DMS 273 (cell line): ENCODE measurements around the gene CHD6.

Source experiments
- DNase-seq: peaks from one replicate; lab custom pipeline; 2025; ENCODE audit not compliant: unreplicated experiment; lab: John Stamatoyannopoulos, UW

Gene CHD6

GRCh38 chr20:41398408-41398807 is 219.8 kb downstream of the CHD6 start:
- DNase-seq = no peak

DNA sequence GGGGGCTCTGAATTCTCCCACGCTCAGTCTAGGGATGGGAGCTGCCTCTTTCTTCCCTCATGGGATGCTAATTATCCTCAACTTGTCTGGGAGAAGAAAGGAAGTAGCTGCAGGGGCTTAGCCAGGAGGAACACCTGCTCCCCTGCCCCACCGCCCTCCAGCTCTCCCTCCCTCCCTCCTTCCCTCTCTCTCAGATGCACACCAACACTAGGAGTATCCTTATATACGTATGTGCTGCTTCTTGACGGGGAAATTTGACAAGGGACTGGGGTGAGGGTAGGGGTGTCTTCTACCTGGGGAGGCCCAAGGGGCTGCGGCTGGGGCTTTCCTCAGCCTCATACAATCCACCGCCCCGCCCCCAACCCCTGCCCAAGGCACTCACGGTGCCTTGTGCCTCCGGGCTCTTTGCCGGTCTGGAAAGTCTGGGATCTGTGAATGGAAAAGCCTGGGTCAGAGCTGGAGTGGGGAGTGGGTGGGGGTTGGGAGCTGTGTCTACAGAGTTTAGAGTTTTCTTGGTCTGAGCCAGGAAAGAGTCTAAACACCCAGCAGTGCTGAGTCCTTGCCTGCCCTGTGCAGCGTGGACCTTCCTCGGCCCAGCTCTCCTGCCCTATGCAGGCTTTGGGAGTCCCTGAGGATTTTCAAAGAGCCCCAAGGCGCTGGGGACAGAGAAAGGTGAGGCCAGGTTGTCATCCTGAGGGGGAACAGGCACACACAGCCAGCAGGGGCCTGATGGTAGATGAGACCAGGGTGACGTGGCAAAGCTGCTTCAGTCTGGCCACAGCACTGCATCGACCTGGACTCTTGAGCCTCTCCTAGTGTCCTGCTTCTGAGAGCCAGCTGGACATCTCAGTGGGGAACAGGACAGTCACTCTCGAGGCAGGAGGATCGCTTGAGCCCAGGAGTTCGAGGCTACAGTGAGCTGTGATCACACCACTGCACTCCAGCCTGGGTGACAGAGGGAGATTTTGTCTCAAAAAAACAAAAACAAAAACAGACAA is 222.2 kb downstream of the CHD6 start:
- no peak for DNase-seq

DNA sequence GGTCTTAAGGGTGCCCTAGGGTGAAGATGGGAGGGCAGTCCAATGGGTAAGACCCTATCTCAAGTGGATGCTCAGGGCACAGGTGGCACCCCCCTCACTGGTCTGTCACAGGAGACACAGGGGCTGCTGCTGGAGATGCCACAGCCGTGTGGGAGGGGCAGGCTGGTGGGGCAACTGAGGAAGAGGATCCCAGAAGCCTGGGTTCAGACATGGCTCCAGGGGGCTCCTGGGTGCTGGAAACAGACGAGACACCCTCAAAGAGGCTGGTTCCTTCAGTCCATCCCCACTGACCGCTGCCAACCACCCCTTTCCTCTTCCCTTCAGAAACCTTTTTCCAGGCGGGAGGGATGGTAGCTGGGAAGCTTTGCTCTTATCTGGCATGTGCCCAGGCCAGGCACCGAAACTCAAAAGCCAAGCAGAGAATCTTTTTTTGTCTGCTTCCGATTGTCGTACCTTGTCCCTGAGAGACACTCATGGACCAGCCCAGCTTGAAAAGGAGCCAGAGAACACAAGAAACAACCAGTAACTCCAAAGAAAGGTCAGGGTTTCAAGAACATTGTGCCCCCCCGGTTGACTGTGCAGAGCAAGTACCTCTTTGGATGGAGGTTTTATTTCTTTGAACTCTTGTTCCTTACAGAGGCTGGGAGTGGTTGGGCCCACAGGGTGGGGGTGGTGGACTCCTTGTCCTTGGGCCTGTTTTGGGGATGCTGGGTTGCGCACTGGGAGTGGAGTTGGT is 223.1 kb downstream of the CHD6 start:
- DNase-seq = no peak

DNA sequence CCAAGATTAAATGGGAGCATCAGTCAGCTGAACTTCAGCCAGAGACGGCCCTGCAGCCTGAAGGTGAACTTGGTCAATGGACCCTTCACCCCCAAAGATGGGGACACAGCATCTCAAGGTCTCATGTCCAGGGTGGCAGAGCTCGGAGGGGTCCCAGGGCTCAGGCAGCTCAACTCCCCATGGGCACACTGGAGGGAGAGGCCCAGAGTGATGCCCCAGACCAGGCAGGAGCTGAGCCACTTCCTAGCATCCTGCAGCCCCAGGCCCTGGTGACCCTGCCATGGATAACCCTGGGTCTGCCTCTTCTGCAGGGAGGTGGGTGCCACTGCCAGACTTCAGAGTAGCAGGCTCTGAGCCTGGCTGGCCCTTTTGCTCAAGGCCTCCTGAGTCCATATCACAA is 224.1 kb downstream of the CHD6 start:
- no peak for DNase-seq

- peak; percentile 28 for DNase-seq
Measured at GRCh38 chr20:41393705-41394066, 224.5 kb downstream of the CHD6 start.

DNA sequence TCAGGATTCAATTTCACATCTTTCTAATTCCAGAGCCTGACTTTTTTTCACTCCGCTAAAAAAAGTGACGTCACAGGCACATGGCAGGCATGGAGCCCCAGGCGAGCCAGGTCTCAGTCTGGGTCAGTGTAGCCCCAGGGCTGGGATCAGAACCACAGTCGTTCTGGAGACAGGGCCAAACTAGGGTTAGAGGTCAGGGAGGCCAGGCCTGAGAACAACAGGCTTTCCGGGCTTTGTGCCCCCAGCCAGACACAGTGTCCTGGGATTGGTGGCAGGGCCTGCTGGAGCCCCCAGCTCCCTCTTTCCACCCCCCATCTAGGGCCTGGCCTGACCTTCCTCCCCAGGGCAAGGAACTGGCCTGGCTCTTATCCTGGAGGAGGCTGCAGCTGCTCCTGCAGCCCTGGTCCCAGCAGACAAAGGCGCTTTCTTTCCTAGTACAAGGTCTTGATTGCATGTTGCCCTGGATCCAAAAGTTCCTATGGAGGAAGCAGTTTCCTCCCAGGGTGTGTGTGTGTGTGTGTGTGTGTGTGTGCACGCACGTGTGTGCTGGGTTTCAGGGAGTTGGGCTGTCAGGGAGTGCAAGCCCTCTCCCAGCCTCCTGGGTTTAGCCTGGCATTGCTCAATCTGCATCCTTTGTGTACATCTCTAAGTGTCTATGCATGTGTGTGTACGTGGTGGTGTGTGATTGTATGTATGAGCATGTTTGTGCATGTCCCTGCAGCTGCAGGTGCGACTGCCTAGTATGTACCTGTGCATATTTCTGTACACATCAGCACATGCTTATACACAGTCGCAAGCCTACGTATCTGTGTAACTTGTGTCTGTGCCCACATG is 225.1 kb downstream of the CHD6 start:
- DNase-seq = no peak

- no peak for DNase-seq
Measured at GRCh38 chr20:41392295-41392694, 225.9 kb downstream of the CHD6 start.

DNA sequence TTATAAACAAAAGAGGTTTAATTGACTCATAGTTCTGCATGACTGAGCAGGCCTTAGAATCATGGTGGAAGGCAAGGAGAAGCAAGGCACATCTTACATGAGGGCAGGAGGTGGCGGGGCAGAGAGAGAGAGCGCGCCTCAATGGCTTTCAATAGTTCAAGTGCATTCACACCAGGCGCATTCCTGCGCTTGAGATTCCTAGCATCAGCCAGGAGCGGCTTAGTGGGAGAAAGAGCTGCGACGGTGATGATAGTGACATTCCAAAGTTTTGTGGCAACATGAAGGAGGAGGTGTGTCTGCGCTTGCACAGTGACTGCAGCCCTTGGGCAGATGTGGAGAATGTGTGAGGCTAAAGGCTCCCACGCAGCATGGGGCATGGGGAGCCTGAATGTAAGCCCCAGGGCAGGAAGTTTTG is 226.6 kb downstream of the CHD6 start:
- no peak for DNase-seq

DNA sequence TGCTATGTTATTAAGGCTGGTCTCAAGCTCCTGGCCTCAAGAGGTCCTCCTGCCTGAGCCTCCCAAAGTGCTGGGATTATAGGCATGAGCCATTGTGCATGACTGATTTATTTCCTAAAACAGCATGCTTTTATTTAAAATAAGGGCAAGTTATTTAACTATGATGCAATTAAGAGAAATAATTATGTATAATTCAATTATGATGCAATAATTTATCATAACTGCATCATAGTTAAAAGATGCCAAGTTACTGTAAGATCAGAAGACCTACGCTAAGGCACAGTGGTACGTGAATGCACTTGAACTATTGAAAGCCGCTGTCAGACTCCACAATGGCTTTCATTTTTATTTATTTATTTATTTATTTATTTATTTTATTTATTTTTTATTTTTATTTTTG is 227.3 kb downstream of the CHD6 start:
- DNase-seq = no peak

DNA sequence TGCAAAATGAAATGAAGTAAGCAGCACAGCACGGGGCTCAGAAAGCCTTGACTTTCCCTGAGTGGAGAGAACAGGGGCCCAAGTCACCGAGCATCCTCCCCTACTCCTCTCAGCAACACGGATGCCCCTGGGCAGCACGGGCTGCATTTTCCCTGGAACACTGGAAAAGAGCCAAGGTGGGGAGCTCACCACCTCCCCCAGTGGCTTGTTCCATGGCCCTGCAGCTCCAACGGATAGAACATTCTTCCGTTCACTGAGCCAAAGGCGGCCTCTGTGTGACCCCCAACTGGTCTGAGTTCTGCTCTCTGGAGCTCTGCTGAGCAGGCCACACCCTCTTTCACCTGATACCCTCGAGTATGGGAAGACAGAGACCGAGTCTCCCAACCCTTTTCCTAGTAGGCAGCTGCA is 230.7 kb downstream of the CHD6 start:
- DNase-seq = peak; percentile 43

DNA sequence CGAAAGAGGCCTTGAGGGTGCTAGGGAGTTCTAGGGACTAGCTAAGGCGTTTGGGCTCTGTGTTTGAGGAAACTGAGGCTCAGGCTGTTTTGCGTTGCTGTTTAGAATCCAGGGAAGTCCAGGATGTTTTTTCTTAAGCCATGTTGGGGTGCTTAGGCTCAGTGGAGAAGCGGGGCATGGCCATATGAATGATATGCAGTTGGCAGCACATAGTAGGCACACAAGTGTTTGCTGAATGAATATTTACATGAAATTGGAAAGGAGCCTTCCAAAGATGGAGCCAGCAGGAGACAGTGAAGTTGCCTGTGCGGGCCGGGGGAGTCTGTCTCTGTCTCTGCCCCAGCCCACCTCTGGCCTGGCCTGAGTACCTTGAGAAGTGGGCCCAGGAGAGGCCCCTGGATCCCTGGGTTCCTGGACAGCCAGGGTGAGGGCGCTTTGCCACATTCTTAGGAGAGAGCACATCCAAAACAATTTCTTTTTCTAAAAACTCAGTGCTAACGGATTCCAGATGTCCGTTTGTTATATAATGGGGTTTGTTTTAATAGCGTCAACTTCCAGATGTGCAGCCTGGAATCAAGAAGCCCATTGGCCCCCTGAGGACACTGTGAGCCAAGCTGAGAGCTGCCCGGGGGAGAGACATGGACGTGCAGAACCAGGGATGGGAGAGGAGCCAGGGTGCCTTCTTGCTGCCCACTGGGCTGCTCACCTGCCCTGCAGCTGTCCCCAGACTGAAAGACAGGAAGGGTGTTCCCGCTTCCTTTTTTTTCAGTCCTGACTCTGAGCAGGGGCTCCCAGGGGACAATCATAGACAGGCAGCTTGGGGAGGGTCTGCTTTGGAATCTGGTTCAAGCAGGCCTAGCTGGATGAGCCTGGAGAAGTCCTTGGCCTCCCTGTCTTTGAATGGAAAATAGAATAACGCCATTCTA is 231.4 kb downstream of the CHD6 start:
- DNase-seq = no peak

- no peak for DNase-seq
Measured at GRCh38 chr20:41382791-41383305, 235.3 kb downstream of the CHD6 start.

DNA sequence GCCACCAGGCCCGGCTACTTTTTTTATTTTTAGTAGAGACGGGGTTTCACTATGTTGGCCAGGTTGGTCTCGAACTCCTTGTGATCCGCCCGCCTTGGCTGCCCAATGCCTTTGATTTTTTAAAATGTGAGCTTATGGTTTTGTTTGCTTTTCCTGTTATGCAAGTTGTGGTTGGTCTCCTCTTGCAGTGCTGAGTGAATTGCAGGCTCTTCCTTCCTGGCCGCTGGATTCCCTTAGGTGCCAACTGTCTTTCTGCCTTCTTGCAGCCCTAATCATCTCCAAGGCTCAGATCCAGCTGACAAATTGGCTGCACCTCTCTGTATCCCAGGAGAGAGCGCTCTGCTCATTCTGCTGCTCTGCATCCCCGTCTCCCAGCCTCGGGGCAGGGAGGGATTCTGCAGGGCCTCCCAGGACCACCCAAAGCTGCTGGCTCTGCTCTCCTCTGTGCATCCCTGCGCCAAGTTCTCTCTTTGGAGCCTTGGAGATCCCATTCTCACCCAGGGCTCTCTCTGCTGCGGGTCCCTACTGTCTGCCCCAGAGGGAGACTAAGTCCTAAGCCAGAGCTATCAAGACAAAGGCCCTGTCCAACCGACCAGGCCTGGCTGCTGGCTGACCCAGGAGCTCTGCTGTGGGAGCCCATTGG is 237.5 kb downstream of the CHD6 start:
- no peak for DNase-seq

- DNase-seq = no peak
Measured at GRCh38 chr20:41379551-41379950, 238.6 kb downstream of the CHD6 start.

- DNase-seq = no peak
Measured at GRCh38 chr20:41377275-41377674, 240.9 kb downstream of the CHD6 start.

DNA sequence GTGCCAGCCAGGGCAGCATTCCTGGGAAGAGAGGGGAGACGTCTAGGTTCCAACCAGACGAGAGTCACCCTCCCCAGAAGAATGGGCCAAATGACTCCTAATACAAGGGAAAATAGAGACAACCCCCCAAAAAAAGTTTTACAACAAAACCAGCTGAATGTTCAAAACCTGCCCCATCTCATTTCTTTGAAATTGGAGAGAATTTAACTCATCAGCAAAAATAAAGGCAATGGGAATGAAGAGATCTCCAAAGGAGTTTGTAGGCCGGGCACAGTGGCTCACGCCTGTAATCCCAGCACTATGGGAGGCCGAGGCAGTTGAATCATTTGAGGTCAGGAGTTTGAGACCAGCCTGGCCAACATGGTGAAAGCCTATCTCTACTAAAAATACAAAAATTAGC is 241.8 kb downstream of the CHD6 start:
- DNase-seq = no peak

DNA sequence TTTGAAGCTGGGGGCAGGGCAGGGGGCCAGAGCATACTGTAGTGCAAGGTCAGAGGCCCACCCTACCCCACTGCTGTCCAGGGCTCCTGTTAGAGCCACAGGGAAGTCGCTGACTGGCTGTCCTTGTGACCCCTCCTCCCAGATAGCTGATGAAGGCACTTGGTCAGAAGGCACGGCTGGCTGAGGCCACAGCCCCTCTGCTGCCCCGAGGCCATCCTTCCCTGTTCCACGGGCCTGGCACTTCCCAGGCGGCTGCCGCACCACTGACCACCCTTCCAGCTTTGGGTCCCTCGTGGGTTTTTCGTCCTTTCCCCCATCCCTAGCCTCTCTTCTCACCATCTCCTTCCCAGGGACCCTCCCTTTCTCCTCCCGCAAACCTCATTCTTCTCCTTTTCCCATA is 242.3 kb downstream of the CHD6 start:
- DNase-seq = no peak

GRCh38 chr20:41373931-41374920 is 244.0 kb downstream of the CHD6 start:
- no peak for DNase-seq
